ENCODE data around the gene PCDH8. TPM values are rescaled to one million over a fixed set of nuclear protein-coding genes. Genes with fewer than 3 reads are reported as not detected.

The PCDH8 gene
- total RNA-seq, 4 donors from 2014 or later = 0.04 to 0.84 TPM; not detected in 2

DNA sequence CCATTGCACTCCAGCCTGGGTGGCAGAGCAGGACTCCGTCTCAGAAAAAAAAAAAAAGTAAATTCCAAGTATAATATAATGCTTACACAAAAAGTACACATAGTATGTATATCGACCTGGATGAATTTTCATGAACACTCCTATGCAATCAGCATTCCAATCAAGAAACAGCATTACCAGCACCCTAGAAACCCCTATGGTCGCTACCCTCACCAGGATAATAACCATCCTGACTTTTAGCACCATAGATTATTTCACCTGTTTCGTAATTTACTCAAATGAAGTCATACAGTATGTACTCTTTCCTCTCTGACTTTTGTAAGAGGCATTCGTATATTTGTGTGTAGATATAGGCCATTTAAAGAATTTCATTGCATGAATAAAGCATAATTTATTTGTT, 47.6 kb downstream of the PCDH8 start:
- intact Hi-C loops (cut with DNase I; ENCODE audit: low total_unique reads) = no loop called here
- TF ChIP-seq, protein P1, sequence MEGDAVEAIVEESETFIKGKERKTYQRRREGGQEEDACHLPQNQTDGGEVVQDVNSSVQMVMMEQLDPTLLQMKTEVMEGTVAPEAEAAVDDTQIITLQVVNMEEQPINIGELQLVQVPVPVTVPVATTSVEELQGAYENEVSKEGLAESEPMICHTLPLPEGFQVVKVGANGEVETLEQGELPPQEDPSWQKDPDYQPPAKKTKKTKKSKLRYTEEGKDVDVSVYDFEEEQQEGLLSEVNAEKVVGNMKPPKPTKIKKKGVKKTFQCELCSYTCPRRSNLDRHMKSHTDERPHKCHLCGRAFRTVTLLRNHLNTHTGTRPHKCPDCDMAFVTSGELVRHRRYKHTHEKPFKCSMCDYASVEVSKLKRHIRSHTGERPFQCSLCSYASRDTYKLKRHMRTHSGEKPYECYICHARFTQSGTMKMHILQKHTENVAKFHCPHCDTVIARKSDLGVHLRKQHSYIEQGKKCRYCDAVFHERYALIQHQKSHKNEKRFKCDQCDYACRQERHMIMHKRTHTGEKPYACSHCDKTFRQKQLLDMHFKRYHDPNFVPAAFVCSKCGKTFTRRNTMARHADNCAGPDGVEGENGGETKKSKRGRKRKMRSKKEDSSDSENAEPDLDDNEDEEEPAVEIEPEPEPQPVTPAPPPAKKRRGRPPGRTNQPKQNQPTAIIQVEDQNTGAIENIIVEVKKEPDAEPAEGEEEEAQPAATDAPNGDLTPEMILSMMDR (IDR thresholded peaks at IDR 0.05) = no peak
- no peak for TF ChIP-seq POLR2A (IDR thresholded peaks at IDR 0.05)
- no peak overlapping the region for H3K4me3 ChIP-seq (ENCODE audit: low read depth, poor library complexity, severe bottlenecking)
- 79 to 90% methylated on average over 5 of the region's 5 CpGs for WGBS, 2 donors
- DNase-seq (ENCODE audit: low spot score in 2 of 2) = no peak

DNA sequence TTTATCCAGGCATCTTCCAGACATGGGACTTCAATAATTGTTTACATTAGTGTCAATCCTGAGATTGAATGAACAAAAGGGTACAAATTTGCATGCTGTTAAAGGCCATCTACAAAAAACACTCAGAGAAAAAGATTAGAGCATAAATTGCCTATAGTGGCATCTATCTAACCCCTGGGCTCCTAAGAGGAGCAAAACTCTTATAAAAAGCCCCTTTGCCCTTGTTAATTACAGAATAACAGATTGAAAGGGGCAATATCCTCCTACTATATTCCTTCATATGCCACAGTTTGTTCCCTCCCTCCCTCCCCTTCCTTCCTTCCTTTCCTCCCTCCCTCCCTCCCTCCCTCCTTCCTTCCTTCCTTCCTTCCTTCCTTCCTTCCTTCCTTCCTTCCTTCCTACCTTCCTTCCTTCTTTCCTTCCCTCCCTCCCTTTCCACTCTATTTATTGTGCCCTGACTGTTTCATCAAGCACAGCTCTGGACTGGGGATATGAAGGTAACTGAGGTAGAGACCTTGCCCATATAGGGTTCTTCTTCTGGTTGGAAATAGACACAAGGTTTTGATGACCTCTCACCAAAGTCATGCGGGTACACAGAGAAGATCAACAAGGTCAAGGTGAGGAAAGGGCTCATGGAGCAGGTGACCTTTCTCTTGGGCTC, 49.5 kb downstream of the PCDH8 start:
- no peak for DNase-seq (ENCODE audit: low spot score in 2 of 2)
- TF ChIP-seq, protein P1 (IDR thresholded peaks at IDR 0.05) = no peak
- TF ChIP-seq POLR2A (IDR thresholded peaks at IDR 0.05) = no peak
- H3K4me3 ChIP-seq (ENCODE audit: low read depth, poor library complexity, severe bottlenecking) = peak overlapping the region; percentile 7
- 0% methylated on average over 1 of the region's 1 CpG for WGBS, 2 donors
- intact Hi-C loops (cut with DNase I; ENCODE audit: low total_unique reads) = no loop called here

DNA sequence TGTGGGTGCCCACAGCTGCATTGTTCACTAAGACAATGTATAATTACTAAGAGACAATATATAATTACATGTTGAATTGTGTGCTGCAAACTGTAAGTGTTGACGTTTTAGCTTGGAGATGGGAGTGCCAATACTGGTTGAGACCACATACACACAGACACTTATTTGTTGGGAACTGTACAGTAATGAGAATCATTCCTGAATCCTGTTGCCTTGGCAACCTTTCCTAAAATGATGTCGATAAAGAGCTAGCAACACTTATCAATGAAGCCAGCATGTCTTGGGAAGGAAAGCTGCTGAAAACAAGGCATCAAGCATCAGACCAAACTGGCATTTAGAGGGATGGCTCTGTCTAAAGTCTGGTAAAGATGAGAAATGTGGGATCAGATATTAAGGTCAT, 51.3 kb downstream of the PCDH8 start:
- intact Hi-C loops (cut with DNase I; ENCODE audit: low total_unique reads) = no loop called here
- 67 to 73% methylated on average over 2 of the region's 2 CpGs for WGBS, 2 donors
- DNase-seq (ENCODE audit: low spot score in 2 of 2) = no peak
- no peak overlapping the region for H3K4me3 ChIP-seq (ENCODE audit: low read depth, poor library complexity, severe bottlenecking)
- TF ChIP-seq, protein P1 (IDR thresholded peaks at IDR 0.05) = no peak
- TF ChIP-seq POLR2A (IDR thresholded peaks at IDR 0.05) = no peak

DNA sequence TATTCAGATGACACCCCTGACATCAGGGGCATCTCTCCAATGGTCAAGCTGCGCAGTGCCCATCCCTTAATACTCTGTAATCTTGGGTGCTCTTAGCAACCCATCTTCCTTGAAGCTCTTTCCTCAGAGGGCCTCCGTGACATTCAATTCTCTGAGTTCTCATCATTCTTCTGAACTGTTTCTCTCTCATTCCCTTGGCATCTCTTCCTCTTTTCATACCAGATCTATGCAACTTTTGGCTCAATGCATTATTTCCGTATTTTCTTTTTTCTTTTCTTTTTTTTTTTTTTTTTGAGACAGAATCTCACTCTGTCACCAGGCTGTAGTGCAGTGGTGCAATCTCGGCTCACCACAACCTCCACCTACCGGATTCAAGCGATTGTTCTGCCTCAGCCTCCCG, 53.9 kb downstream of the PCDH8 start:
- no peak for TF ChIP-seq POLR2A (IDR thresholded peaks at IDR 0.05)
- TF ChIP-seq, protein P1 (IDR thresholded peaks at IDR 0.05) = no peak
- 89 to 91% methylated on average over 7 of the region's 7 CpGs for WGBS, 2 donors
- intact Hi-C loops (cut with DNase I; ENCODE audit: low total_unique reads) = no loop called here

DNA sequence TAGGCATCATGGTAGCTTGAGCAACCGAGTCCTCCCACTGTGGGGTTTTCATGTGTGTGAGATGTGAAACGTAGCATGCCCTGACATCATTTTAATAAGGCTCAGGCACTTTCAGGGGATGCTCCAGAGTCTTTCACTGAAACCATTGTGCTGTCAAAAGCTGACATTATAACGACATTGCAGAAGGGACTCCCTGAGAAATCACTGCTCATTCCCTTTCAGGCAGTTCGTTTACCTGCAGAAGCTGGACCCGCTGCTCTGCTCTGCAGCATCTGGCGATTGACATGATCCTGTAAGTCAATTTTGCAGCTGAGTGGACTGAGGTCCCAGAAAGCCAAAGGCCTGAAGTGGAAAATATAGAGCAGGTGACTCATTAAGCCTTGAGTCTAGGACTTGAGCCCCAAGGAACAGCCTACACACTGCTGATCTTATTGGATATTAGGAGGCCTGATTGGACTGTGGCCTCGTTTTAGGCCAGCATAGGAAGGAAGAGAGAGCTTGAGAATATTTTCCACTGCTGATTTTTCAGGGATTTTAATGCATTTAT, 54.9 kb downstream of the PCDH8 start:
- no peak for DNase-seq (ENCODE audit: low spot score in 2 of 2)
- TF ChIP-seq, protein P1 (IDR thresholded peaks at IDR 0.05) = no peak
- WGBS, 2 donors = 67 to 76% methylated on average over 7 of the region's 7 CpGs
- no peak overlapping the region for H3K4me3 ChIP-seq (ENCODE audit: low read depth, poor library complexity, severe bottlenecking)
- intact Hi-C loops (cut with DNase I; ENCODE audit: low total_unique reads) = no loop called here

More for the DNA sequence above, 53.9 kb downstream of the PCDH8 start:
- DNase-seq (ENCODE audit: low spot score in 2 of 2) = no peak
- no peak overlapping the region for H3K4me3 ChIP-seq (ENCODE audit: low read depth, poor library complexity, severe bottlenecking)

MicroRNAs within 50 kb of the gene (microRNA counts, 767-probe panel; counts per million panel counts)
- 0 to 358 counts per million in 2 donors for microRNA hsa-miR-759

Small RNA genes lying within 50 kb of the gene (microRNA-seq; reads per million reads assigned to microRNA genes)
- 0 reads per million in 2 donors for gene MIR759 (ENCODE audit: borderline number of aligned reads in 1 of 2, borderline replicate concordance in 2 of 2)

Other genes starting within 250 kb of the PCDH8 start
- gene HNRNPA1L2, start 206.2 kb downstream of the PCDH8 start, total RNA-seq = 1 to 10 TPM; 1.8 to 2.8 (median 2.5) TPM
- 10 to 100 TPM; 21.2 to 39.0 (median 30.9) TPM for gene SUGT1, start 195.8 kb downstream of the PCDH8 start, total RNA-seq
- gene CNMD, start 108.8 kb downstream of the PCDH8 start, total RNA-seq = not detected
- gene OLFM4, start 180.2 kb upstream of the PCDH8 start, total RNA-seq = under 1 TPM; 0.34 to 0.88 (median 0.51) TPM

Measured in lower leg skin (tissue), 4 donors.